ENCODE results near the gene TMIE. TPM values are rescaled to one million over a fixed set of nuclear protein-coding genes. Genes with fewer than 3 reads are reported as not detected.

TMIE gene
- total and polyA plus RNA-seq, 2 of the 8 experiments (the other 6 are each of a cell fraction or from before 2014, with no cell fraction given): 0.45 to 0.67 TPM

DNA sequence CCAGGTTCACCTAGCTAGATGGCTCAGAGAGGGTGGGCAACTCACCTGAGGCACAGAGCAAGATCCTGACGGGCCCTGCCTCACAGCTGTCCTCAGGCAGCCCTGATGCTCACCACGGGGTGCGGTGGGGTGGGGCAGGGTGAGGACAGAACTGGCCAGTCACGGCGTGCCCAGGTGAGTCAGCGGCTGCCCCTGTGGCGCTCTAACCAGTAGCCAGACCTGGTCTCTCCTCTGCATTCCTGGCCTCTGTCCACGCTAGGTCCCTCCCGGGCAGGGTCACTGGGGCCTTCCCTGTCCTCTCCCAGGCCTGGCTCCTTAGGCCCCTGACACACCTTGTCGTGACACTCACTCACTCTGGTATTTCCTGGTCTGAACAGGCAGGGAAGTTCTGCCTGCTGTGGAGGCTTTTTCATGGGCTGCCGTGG, 8.6 kb upstream of the TMIE start:
- Histone ChIP-seq H4K91ac (replicated peaks; ENCODE audit: insufficient read length, low read length) (no peak overlapping the region), H3K4me2 (ENCODE audit: insufficient read depth in 1 of 2, low read depth in 2 of 2, low read length in 2 of 2) (peak overlapping the region; percentile 86 to 94), H3K56ac (replicated peaks; ENCODE audit: insufficient read length, low read depth, low read length) (no peak overlapping the region), H3K4me1 (replicated peaks in 1 of 4; ENCODE audit: control insufficient read depth in 3 of 4, insufficient read depth in 4 of 4, low read length in 3 of 4) (peaks cover 0 to 24% (median 19%) of the 10 kb centered on the region in 4 experiments; a peak in 6 of 7 replicates), H2BK12ac (ENCODE audit: low read depth, low read length) (no peak overlapping the region; the same call in 1 of the 2 replicates), H3K23ac (ENCODE audit: insufficient read length) (no peak overlapping the region), H2AFZ (ENCODE audit: low read length) (no peak overlapping the region), H4K20me1 (replicated peaks in 1 of 2; ENCODE audit: control insufficient read depth in 1 of 2, insufficient read depth in 2 of 2, low read length in 2 of 2) (peaks cover 0 to 8% of the 10 kb centered on the region in 2 experiments), H3K27ac (ENCODE audit: low read depth, low read length) (no peak overlapping the region), H2BK120ac (replicated peaks; ENCODE audit: low read depth, low read length) (no peak overlapping the region), H3K27me3 (replicated peaks in 1 of 4; ENCODE audit: control insufficient read depth in 3 of 4, extremely low read depth in 1 of 4, insufficient read depth in 3 of 4, low read length in 3 of 4) (peaks cover 2 to 31% (median 19%) of the 10 kb centered on the region in 4 experiments), H3K23me2 (ENCODE audit: low read depth, low read length) (peaks cover 6% of the 10 kb centered on the region; the same call in 1 of the 2 replicates), H3K4me3 (ENCODE audit: extremely low read depth in 1 of 4, insufficient read depth in 2 of 4, low read depth in 3 of 4, low read length in 4 of 4) (peak overlapping the region; percentile 48 to 62 (median 58); a peak in 7 of 8 replicates), H3K14ac (ENCODE audit: insufficient read length) (no peak overlapping the region), H2AK5ac (ENCODE audit: low read depth, low read length) (no peak overlapping the region), H3K9me3 (ENCODE audit: insufficient read depth in 2 of 2, low read depth in 1 of 2, low read length in 1 of 2) (no peaks in the 10 kb centered on the region), H4K5ac (ENCODE audit: insufficient read length, low read depth, low read length) (no peak overlapping the region), H3K36me3 (ENCODE audit: control insufficient read depth in 2 of 4, insufficient read depth in 4 of 4, low read length in 3 of 4) (no peaks in the 10 kb centered on the region), H3K18ac (ENCODE audit: extremely low read depth, low read length) (peak overlapping the region; percentile 32; the same call in 1 of the 2 replicates), H3K4ac (replicated peaks; ENCODE audit: insufficient read length, low read depth, low read length) (no peak overlapping the region), H3K79me1 (ENCODE audit: low read depth, low read length) (no peaks in the 10 kb centered on the region), H2BK15ac (ENCODE audit: low read length) (no peak overlapping the region), H3K9ac (replicated peaks in 1 of 4; ENCODE audit: extremely low read depth in 1 of 4, low read depth in 3 of 4, low read length in 3 of 4) (no peak overlapping the region), H2BK20ac (ENCODE audit: low read length) (no peak overlapping the region), H2BK5ac (ENCODE audit: low read depth, low read length) (peak overlapping the region; percentile 35; the same call in 1 of the 2 replicates), H3K79me2 (ENCODE audit: control insufficient read depth in 1 of 2, insufficient read depth in 2 of 2, low read length in 2 of 2) (no peaks in the 10 kb centered on the region), H4K8ac (ENCODE audit: extremely low read depth, insufficient read depth, low read length) (no peak overlapping the region)
- 47% methylated on average over 11 of the region's 11 CpGs; no CpG with 5 or more reads in 1 of the 2 experiments for WGBS, 2 experiments (ENCODE audit: extremely low coverage in 1 of 2, insufficient coverage in 1 of 2, insufficient read length in 1 of 2, insufficient replicate concordance in 2 of 2, low coverage in 1 of 2, low lambda C conversion rate in 2 of 2, missing lambda C conversion rate in 1 of 2)
- POLR2A ChIA-PET (ENCODE audit: partially characterized antibody): interaction anchor here (0.7 to 1.6 kb wide), 4 partner anchors 17 to 205 kb away, joined by 3 to 6 read pairs (median 4); no protein-coding TSS in a partner anchor
- TF ChIP-seq E2F6 (IDR thresholded peaks at IDR 0.05) (no peak), TEAD4 (IDR thresholded peaks at IDR 0.05; ENCODE audit: low read depth, low read length) (peak; percentile 50), BACH1 (IDR thresholded peaks at IDR 0.05; ENCODE audit: low read length) (peak; percentile 27; the same call in 1 of the 2 replicates)
- TF ChIP-seq, protein P1, sequence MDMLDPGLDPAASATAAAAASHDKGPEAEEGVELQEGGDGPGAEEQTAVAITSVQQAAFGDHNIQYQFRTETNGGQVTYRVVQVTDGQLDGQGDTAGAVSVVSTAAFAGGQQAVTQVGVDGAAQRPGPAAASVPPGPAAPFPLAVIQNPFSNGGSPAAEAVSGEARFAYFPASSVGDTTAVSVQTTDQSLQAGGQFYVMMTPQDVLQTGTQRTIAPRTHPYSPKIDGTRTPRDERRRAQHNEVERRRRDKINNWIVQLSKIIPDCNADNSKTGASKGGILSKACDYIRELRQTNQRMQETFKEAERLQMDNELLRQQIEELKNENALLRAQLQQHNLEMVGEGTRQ (IDR thresholded peaks at IDR 0.05; ENCODE audit: low read length): no peak
- DNase-seq (ENCODE audit: low read depth in 1 of 2, low spot score in 2 of 2) (peak in 1 of 2 experiments; percentile 60), FAIRE-seq (no peak)
- CTCF ChIA-PET (ENCODE audit: partially characterized antibody): interaction anchor here (0.9 to 7.2 kb wide), 10 partner anchors 9 to 204 kb away, joined by 3 to 64 read pairs (median 6); no protein-coding TSS in a partner anchor
